B cell (primary cell): ENCODE data around the gene CAPZB. TPM values are rescaled to one million over a fixed set of nuclear protein-coding genes. Genes with fewer than 3 reads are reported as not detected.

Experiments
- ATAC-seq: fragments of 200-7000 bp; cut with Tn5 transposase; one replicate; pipeline ENCODE4 v1.10.0; 2021; ENCODE audit warnings: low read depth, mild to moderate bottlenecking, moderate number of reproducible peaks, moderate library complexity
- CTCF ChIA-PET: fragments of 350-600 bp; sonication (Branson Sonifier 250); formaldehyde crosslinking; loops from one replicate; lab custom pipeline; 2021; ENCODE audit warnings: antibody characterized with exemption, inconsistent platforms; lab: Charles Lee
- POLR2A ChIA-PET: fragments of 350-600 bp; sonication (Branson Sonifier 250); formaldehyde crosslinking; loops from one replicate; lab custom pipeline; 2021; ENCODE audit warnings: antibody characterized with exemption; lab: Charles Lee
- DNase-seq: peaks from one replicate; pipeline ENCODE4 v3.0.0; 2013
- H2AFZ ChIP-seq: 2 replicates; pipeline ENCODE4 v1.6.1; 2012; ENCODE audit warnings: mild to moderate bottlenecking, low read depth, low read length; ENCODE audit not compliant: insufficient read depth, poor library complexity, severe bottlenecking
- H3K27ac ChIP-seq, 2 donors: 1 replicate in 1 of 2; 2 replicates in 1 of 2; pipeline ENCODE4 v1.5.1; 2012 to 2013; ENCODE audit warnings: low read length in 2 of 2, mild to moderate bottlenecking in 2 of 2, moderate library complexity in 1 of 2
- H3K27me3 ChIP-seq, 4 experiments: fragments of 200-600 bp in 1 of 4; sonication (generic) in 1 of 4; replicated peaks in 1 of 4; 1 replicate in 2 of 4; 2 replicates in 2 of 4; pipeline versions ENCODE4 v1.6.1 to v1.7.0; 2013 to 2016; ENCODE audit warnings: low read length in 3 of 4, mild to moderate bottlenecking in 2 of 4, mixed read lengths in 1 of 4, moderate library complexity in 1 of 4; ENCODE audit not compliant: insufficient read depth in 4 of 4, control insufficient read depth in 3 of 4; ENCODE audit errors: control extremely low read depth in 1 of 4
- H3K36me3 ChIP-seq, 2 experiments: replicated peaks in 1 of 2; 1 replicate in 1 of 2; 2 replicates in 1 of 2; pipeline versions ENCODE4 v1.6.1 to v1.7.1; 2013; ENCODE audit warnings: low read length in 1 of 2; ENCODE audit not compliant: insufficient read depth in 2 of 2, control insufficient read depth in 1 of 2; ENCODE audit errors: control extremely low read depth in 1 of 2, extremely low read depth in 1 of 2
- H3K4me1 ChIP-seq, 2 donors: fragments of 200-600 bp in 1 of 2; sonication (generic) in 1 of 2; 1 replicate in 1 of 2; 2 replicates in 1 of 2; pipeline versions ENCODE4 v1.5.1 to v1.6.1; 2013 to 2017; ENCODE audit warnings: low read length in 2 of 2; ENCODE audit not compliant: control insufficient read depth in 2 of 2, insufficient read depth in 2 of 2
- H3K4me2 ChIP-seq: replicated peaks from 2 replicates; pipeline ENCODE3; 2012; ENCODE audit warnings: mild to moderate bottlenecking, low read depth, low read length; ENCODE audit not compliant: poor library complexity, severe bottlenecking
- H3K4me3 ChIP-seq, 5 experiments: fragments of 200-600 bp in 1 of 5; sonication (generic) in 1 of 5; 1 replicate in 3 of 5; 2 replicates in 2 of 5; pipeline versions ENCODE4 v1.5.1 to v1.7.0; 2011 to 2016; ENCODE audit warnings: low read length in 4 of 5, mild to moderate bottlenecking in 4 of 5, low read depth in 2 of 5, control low read depth in 1 of 5, moderate library complexity in 1 of 5; ENCODE audit not compliant: insufficient read depth in 1 of 5; ENCODE audit errors: control extremely low read depth in 1 of 5, extremely low read depth in 1 of 5
- H3K79me2 ChIP-seq: fragments of 200-600 bp; sonication (generic); one replicate; pipeline ENCODE4 v1.6.0; 2016; ENCODE audit warnings: low read length; ENCODE audit not compliant: control insufficient read depth, insufficient read depth
- H3K9ac ChIP-seq: fragments of 200-600 bp; sonication (generic); 2 replicates; pipeline ENCODE4 v1.6.1; 2017; ENCODE audit warnings: mild to moderate bottlenecking, low read length, moderate library complexity
- H3K9me3 ChIP-seq, 3 donors: one replicate each; pipeline versions ENCODE4 v1.6.1 to v1.7.1; 2013; ENCODE audit warnings: low read length in 2 of 3; ENCODE audit not compliant: control insufficient read depth in 2 of 3, insufficient read depth in 1 of 3; ENCODE audit errors: control extremely low read depth in 1 of 3
- H4K20me1 ChIP-seq: 2 replicates; pipeline ENCODE4 v1.6.0; 2012; ENCODE audit warnings: mild to moderate bottlenecking, low read length; ENCODE audit not compliant: insufficient read depth, control insufficient read depth, poor library complexity, severe bottlenecking
- H3K27ac Mint-ChIP-seq: one replicate; pipeline ENCODE4 v1.8.0; 2021; ENCODE audit warnings: mixed read lengths
- H3K27me3 Mint-ChIP-seq: one replicate; pipeline ENCODE4 v1.8.0; 2021; ENCODE audit warnings: mixed read lengths
- H3K4me1 Mint-ChIP-seq: one replicate; pipeline ENCODE4 v1.8.0; 2021; ENCODE audit warnings: mixed read lengths
- H3K4me3 Mint-ChIP-seq: one replicate; pipeline ENCODE4 v1.8.0; 2021; ENCODE audit warnings: mixed read lengths
- H3K9me3 Mint-ChIP-seq: one replicate; pipeline ENCODE4 v1.8.0; 2022; ENCODE audit warnings: mixed read lengths; ENCODE audit not compliant: insufficient read depth
- CTCF ChIP-seq: fragments of 200-600 bp; IDR thresholded peaks from one replicate; pipeline ENCODE4 v1.8.0; 2022; ENCODE audit warnings: antibody characterized with exemption, mild to moderate bottlenecking
- EZH2 ChIP-seq: IDR thresholded peaks from 2 replicates; pipeline ENCODE4 v1.6.1; 2012; ENCODE audit warnings: borderline replicate concordance, low read depth, mild to moderate bottlenecking, moderate library complexity, low read length; ENCODE audit not compliant: insufficient read depth, poor library complexity, severe bottlenecking
- WGBS: methylation state at CpG from one replicate; pipeline ENCODE4 v1.1.5; 2013; ENCODE audit warnings: missing lambda C conversion rate; ENCODE audit not compliant: insufficient coverage; 5-methylcytosine and 5-hydroxymethylcytosine counted together
- intact Hi-C: fragments of 100-400 bp; cut with micrococcal nuclease; formaldehyde crosslinking; loops from one replicate; pipeline ENCODE4 v1.10.0; 2022
- polyA plus RNA-seq: library from polyadenylated mRNA; depleted of rRNA; stranded (reverse); fragments of >200 nt; gene quantifications from 2 replicates; pipeline ENCODE4 v1.2.3, GENCODE V29; 2012
- total RNA-seq, 2 donors: library from RNA; stranded (reverse); fragments of 120-200 nt in 1 of 2; gene quantifications; 1 replicate in 1 of 2; 2 replicates in 1 of 2; pipeline versions ENCODE4 v1.2.3 to v1.2.4, GENCODE V29; 2013 to 2022

The CAPZB gene
- total and polyA plus RNA-seq, 2 donors (not counting 1 experiment from before 2014, with no cell fraction given): 126 to 193 TPM

DNA sequence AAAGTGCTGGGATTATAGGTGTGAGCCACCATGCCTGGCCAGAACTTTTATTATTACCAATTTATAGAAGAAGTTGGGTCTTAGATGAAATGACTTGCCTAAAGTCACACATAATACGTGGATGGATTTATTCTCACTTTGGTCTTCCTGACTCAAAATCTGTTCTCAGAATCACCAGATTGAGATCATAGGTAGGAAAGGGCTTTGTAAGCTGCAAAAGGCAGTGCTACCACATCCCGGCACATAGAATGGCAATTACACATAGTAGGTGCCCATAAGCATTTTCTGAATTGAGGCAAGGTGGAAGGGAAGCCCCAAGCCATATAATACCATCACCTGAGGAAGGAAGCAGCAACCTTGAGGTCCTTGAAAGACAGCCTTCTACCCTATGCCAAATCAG, 8.2 kb upstream of the CAPZB start:
- H3K9me3 ChIP-seq: no peaks in the 10 kb centered on the region
- intact Hi-C loops: no loop called here
- H3K79me2 ChIP-seq: no peaks in the 10 kb centered on the region
- POLR2A ChIA-PET: no interaction called here
- no peak overlapping the region for H2AFZ ChIP-seq
- TF ChIP-seq CTCF (no peak), EZH2 (no peak)
- Mint-ChIP-seq H3K27me3 (peaks cover 4% of the 10 kb centered on the region), H3K4me3 (no peak overlapping the region), H3K4me1 (peaks cover 5% of the 10 kb centered on the region), H3K27ac (no peak overlapping the region), H3K9me3 (no peaks in the 10 kb centered on the region)
- no peak overlapping the region for H3K27ac ChIP-seq
- ATAC-seq: no peak
- H4K20me1 ChIP-seq: no peaks in the 10 kb centered on the region
- no peak overlapping the region for H3K9ac ChIP-seq
- no peak overlapping the region for H3K4me3 ChIP-seq
- H3K36me3 ChIP-seq: no peaks in the 10 kb centered on the region
- H3K27me3 ChIP-seq: no peaks in the 10 kb centered on the region
- no peak overlapping the region for H3K4me2 ChIP-seq
- CTCF ChIA-PET: interaction anchor here (0.7 to 2.3 kb wide), 2 partner anchors 89 to 332 kb away, joined by 4 to 13 read pairs; no protein-coding TSS in a partner anchor
- no peak for DNase-seq
- H3K4me1 ChIP-seq: no peaks in the 10 kb centered on the region
- whole genome bisulfite sequencing: no CpG with 5 or more reads among the region's 2 CpGs

DNA sequence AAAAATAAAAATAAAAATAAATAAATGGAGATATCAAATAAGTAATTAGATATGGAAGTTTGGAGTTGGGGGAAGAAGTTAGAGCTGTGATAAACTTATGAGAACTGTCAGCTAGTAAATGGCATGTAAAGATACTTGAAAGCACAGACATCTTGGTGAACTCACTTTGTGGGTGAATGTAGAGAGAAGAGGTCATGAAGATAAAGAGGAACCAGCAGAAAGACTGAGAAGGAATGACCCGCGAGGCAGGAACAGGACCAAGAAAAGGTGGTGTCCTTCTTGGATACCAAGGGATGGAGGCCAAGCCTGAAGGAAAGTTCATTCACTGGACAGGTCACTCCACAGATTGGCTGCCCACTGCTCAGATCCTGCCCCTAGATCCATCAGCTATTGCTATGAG, 4.7 kb upstream of the CAPZB start:
- H3K27ac Mint-ChIP-seq: no peak overlapping the region
- no peak for ATAC-seq

More for the DNA sequence above, 4.7 kb upstream of the CAPZB start:
- ChIA-PET POLR2A (interaction anchor here (0.7 to 0.8 kb wide), 2 partner anchors 47 to 146 kb away, joined by 3 read pairs; no protein-coding TSS in a partner anchor), CTCF (interaction anchor here (0.9 to 1.7 kb wide), 2 partner anchors 11 to 92 kb away, joined by 3 to 5 read pairs; no protein-coding TSS in a partner anchor)
- Mint-ChIP-seq H3K4me3 (no peak overlapping the region), H3K9me3 (no peaks in the 10 kb centered on the region), H3K27me3 (no peaks in the 10 kb centered on the region), H3K4me1 (peaks cover 28% of the 10 kb centered on the region)
- H2AFZ ChIP-seq: no peak overlapping the region
- H3K27me3 ChIP-seq: no peaks in the 10 kb centered on the region
- H3K9me3 ChIP-seq: no peaks in the 10 kb centered on the region
- intact Hi-C loops: loop anchor here (5.0 kb wide), 2 partner anchors 38 to 162 kb away; no protein-coding TSS in a partner anchor
- H4K20me1 ChIP-seq: peaks cover 1% of the 10 kb centered on the region
- H3K4me3 ChIP-seq: no peak overlapping the region
- WGBS: 94% methylated on average over 2 of the region's 2 CpGs
- H3K4me2 ChIP-seq: no peak overlapping the region
- no peak overlapping the region for H3K9ac ChIP-seq
- peaks cover 13 to 20% of the 10 kb centered on the region in 2 donors for H3K4me1 ChIP-seq
- no peak overlapping the region for H3K27ac ChIP-seq
- DNase-seq: no peak
- peaks cover 14% of the 10 kb centered on the region for H3K79me2 ChIP-seq
- H3K36me3 ChIP-seq: no peaks in the 10 kb centered on the region
- TF ChIP-seq CTCF: no peak
- no peak for TF ChIP-seq EZH2
